H1 (cell line): ENCODE measurements around the gene MYH9. TPM values are rescaled to one million over a fixed set of nuclear protein-coding genes. Genes with fewer than 3 reads are reported as not detected.

Experiments used
- CTCF ChIA-PET: fragments of 300-600 bp; sonication (Branson Sonifier 250); formaldehyde crosslinking; loops from one replicate; lab custom pipeline; 2021; ENCODE audit not compliant: partially characterized antibody; lab: Charles Lee
- POLR2A ChIA-PET: fragments of 300-600 bp; sonication (Branson Sonifier 250); formaldehyde crosslinking; loops from one replicate; lab custom pipeline; 2021; ENCODE audit warnings: inconsistent platforms; ENCODE audit not compliant: partially characterized antibody; lab: Charles Lee
- DNase-seq, 2 experiments: peaks; one replicate each; pipeline versions ENCODE4 v3.0.0 to v3.0.0-alpha.2; 2010 to 2022; ENCODE audit warnings: low spot score in 2 of 2, low read depth in 1 of 2, mixed read lengths in 1 of 2
- FAIRE-seq: peaks from 2 replicates; lab custom pipeline; 2011; peaks lifted over from hg19 to GRCh38; lab: Jason Lieb, UNC
- H2AFZ ChIP-seq: 2 replicates; pipeline ENCODE4 v1.8.1; 2012; ENCODE audit warnings: low read length, inconsistent platforms
- H2AK5ac ChIP-seq: 2 replicates; pipeline ENCODE4 v1.6.1; 2013; ENCODE audit warnings: low read depth, low read length
- H2BK120ac ChIP-seq: replicated peaks from 2 replicates; pipeline ENCODE3; 2013; ENCODE audit warnings: low read depth, low read length, inconsistent platforms
- H2BK12ac ChIP-seq: 2 replicates; pipeline ENCODE4 v1.6.1; 2013; ENCODE audit warnings: low read depth, low read length
- H2BK15ac ChIP-seq: 2 replicates; pipeline ENCODE4 v1.6.1; 2013; ENCODE audit warnings: low read length
- H2BK20ac ChIP-seq: 2 replicates; pipeline ENCODE4 v1.6.1; 2013; ENCODE audit warnings: low read length
- H2BK5ac ChIP-seq: 2 replicates; pipeline ENCODE4 v1.6.1; 2013; ENCODE audit warnings: low read depth, low read length
- H3K14ac ChIP-seq: 2 replicates; pipeline ENCODE4 v1.6.1; 2013; ENCODE audit warnings: inconsistent platforms; ENCODE audit not compliant: insufficient read length
- H3K18ac ChIP-seq: 2 replicates; pipeline ENCODE4 v1.6.1; 2013; ENCODE audit warnings: low read length; ENCODE audit errors: extremely low read depth
- H3K23ac ChIP-seq: 2 replicates; pipeline ENCODE4 v1.6.1; 2013; ENCODE audit warnings: inconsistent platforms; ENCODE audit not compliant: insufficient read length
- H3K23me2 ChIP-seq: 2 replicates; pipeline ENCODE4 v1.6.1; 2013; ENCODE audit warnings: low read depth, low read length
- H3K27ac ChIP-seq: 2 replicates; pipeline ENCODE4 v1.6.1; 2011; ENCODE audit warnings: low read depth, low read length, inconsistent platforms
- H3K27me3 ChIP-seq, 4 experiments: replicated peaks in 1 of 4; 1 replicate in 1 of 4; 2 replicates in 3 of 4; pipeline versions ENCODE4 v1.6.1 to v1.8.1; 2011 to 2013; ENCODE audit warnings: low read length in 3 of 4, mild to moderate bottlenecking in 3 of 4, inconsistent platforms in 2 of 4, mixed read lengths in 2 of 4, moderate library complexity in 1 of 4; ENCODE audit not compliant: control insufficient read depth in 3 of 4, insufficient read depth in 3 of 4; ENCODE audit errors: extremely low read depth in 1 of 4
- H3K36me3 ChIP-seq, 4 experiments: 2 replicates each; pipeline versions ENCODE4 v1.6.1 to v1.8.1; 2011 to 2013; ENCODE audit warnings: mild to moderate bottlenecking in 4 of 4, low read length in 3 of 4, moderate library complexity in 2 of 4, control low read depth in 1 of 4, inconsistent platforms in 1 of 4; ENCODE audit not compliant: insufficient read depth in 4 of 4, control insufficient read depth in 2 of 4
- H3K4ac ChIP-seq: replicated peaks from 2 replicates; pipeline ENCODE3; 2013; ENCODE audit warnings: low read length, low read depth, mixed read lengths, inconsistent platforms; ENCODE audit not compliant: insufficient read length
- H3K4me1 ChIP-seq, 4 experiments: replicated peaks in 1 of 4; 1 replicate in 1 of 4; 2 replicates in 3 of 4; pipeline versions ENCODE4 v1.6.1 to v1.8.1; 2011 to 2013; ENCODE audit warnings: low read length in 3 of 4, inconsistent platforms in 2 of 4, mixed read lengths in 1 of 4; ENCODE audit not compliant: insufficient read depth in 4 of 4, control insufficient read depth in 3 of 4
- H3K4me2 ChIP-seq, 2 experiments: 2 replicates each; pipeline versions ENCODE4 v1.6.1 to v1.8.1; 2011 to 2013; ENCODE audit warnings: low read depth in 2 of 2, low read length in 2 of 2, control low read depth in 1 of 2, inconsistent platforms in 1 of 2, mild to moderate bottlenecking in 1 of 2; ENCODE audit not compliant: insufficient read depth in 1 of 2
- H3K4me3 ChIP-seq, 4 experiments: fragments of 200-600, 300-600 bp in 1 of 4; sonication (generic), shearing (Covaris generic), sonication (Bioruptor Twin) in 1 of 4; 2 replicates each; pipeline versions ENCODE4 v1.5.1 to v1.8.1; 2011 to 2016; ENCODE audit warnings: low read length in 4 of 4, low read depth in 3 of 4, control low read depth in 2 of 4, inconsistent platforms in 2 of 4, mild to moderate bottlenecking in 2 of 4, mixed read lengths in 1 of 4, moderate library complexity in 1 of 4; ENCODE audit not compliant: insufficient read depth in 2 of 4; ENCODE audit errors: extremely low read depth in 1 of 4
- H3K56ac ChIP-seq: replicated peaks from 2 replicates; pipeline ENCODE3; 2013; ENCODE audit warnings: low read depth, mild to moderate bottlenecking, mixed read lengths, low read length, inconsistent platforms; ENCODE audit not compliant: insufficient read length
- H3K79me1 ChIP-seq: 2 replicates; pipeline ENCODE4 v1.6.1; 2013; ENCODE audit warnings: low read depth, low read length, control low read depth
- H3K79me2 ChIP-seq, 2 experiments: 2 replicates each; pipeline versions ENCODE4 v1.6.1 to v1.8.1; 2012 to 2013; ENCODE audit warnings: low read length in 2 of 2, mild to moderate bottlenecking in 2 of 2, inconsistent platforms in 1 of 2; ENCODE audit not compliant: insufficient read depth in 2 of 2, control insufficient read depth in 1 of 2
- H3K9ac ChIP-seq, 4 experiments: replicated peaks in 1 of 4; 1 replicate in 1 of 4; 2 replicates in 3 of 4; pipeline versions ENCODE4 v1.6.1 to v1.8.1; 2011 to 2013; ENCODE audit warnings: low read depth in 3 of 4, low read length in 3 of 4, control low read depth in 2 of 4, mild to moderate bottlenecking in 2 of 4, moderate library complexity in 2 of 4, inconsistent platforms in 1 of 4; ENCODE audit errors: extremely low read depth in 1 of 4
- H3K9me3 ChIP-seq, 2 experiments: 2 replicates each; pipeline versions ENCODE4 v1.6.1 to v1.8.1; 2012 to 2013; ENCODE audit warnings: mild to moderate bottlenecking in 2 of 2, moderate library complexity in 2 of 2, control low read depth in 1 of 2, inconsistent platforms in 1 of 2, low read depth in 1 of 2, low read length in 1 of 2, mixed read lengths in 1 of 2; ENCODE audit not compliant: insufficient read depth in 2 of 2
- H4K20me1 ChIP-seq, 2 experiments: replicated peaks in 1 of 2; 2 replicates each; pipeline versions ENCODE3 to v1.8.1; 2011 to 2013; ENCODE audit warnings: inconsistent platforms in 2 of 2, low read length in 2 of 2, mild to moderate bottlenecking in 1 of 2; ENCODE audit not compliant: insufficient read depth in 2 of 2, control insufficient read depth in 1 of 2
- H4K5ac ChIP-seq: 2 replicates; pipeline ENCODE4 v1.6.1; 2013; ENCODE audit warnings: low read length, low read depth, mixed read lengths, inconsistent platforms; ENCODE audit not compliant: insufficient read length
- H4K8ac ChIP-seq: 2 replicates; pipeline ENCODE4 v1.8.0; 2013; ENCODE audit warnings: mild to moderate bottlenecking, moderate library complexity, low read length, inconsistent platforms; ENCODE audit not compliant: insufficient read depth; ENCODE audit errors: extremely low read depth
- H4K91ac ChIP-seq: replicated peaks from 2 replicates; pipeline ENCODE3; 2013; ENCODE audit warnings: low read length, mixed read lengths, inconsistent platforms; ENCODE audit not compliant: insufficient read length
- CBX5 ChIP-seq: fragments of 300-800, 300-1000 bp; sonication (generic); IDR thresholded peaks from 2 replicates; pipeline ENCODE4 v1.7.1; 2016; ENCODE audit warnings: antibody characterized with exemption, low read length, low read depth
- WGBS, 2 experiments: shearing (Covaris generic) in 1 of 2; methylation state at CpG; one replicate each; pipeline versions ENCODE4 v1.1.6 to v1.1.7; 2013 to 2015; ENCODE audit warnings: low lambda C conversion rate in 2 of 2, mixed read lengths in 2 of 2, inconsistent platforms in 1 of 2, low coverage in 1 of 2, missing lambda C conversion rate in 1 of 2; ENCODE audit not compliant: insufficient replicate concordance in 2 of 2, insufficient coverage in 1 of 2, insufficient read length in 1 of 2; ENCODE audit errors: extremely low coverage in 1 of 2, missing lambda C conversion rate in 1 of 2; 5-methylcytosine and 5-hydroxymethylcytosine counted together
- polyA plus RNA-seq, 7 experiments: library from polyadenylated mRNA; depleted of rRNA in 3 of 7; stranded (reverse) in 5 of 7; unstranded in 2 of 7; fragments of >200 nt in 5 of 7; fragments of 200-250 nt in 2 of 7; gene quantifications; 1 replicate in 5 of 7; 2 replicates in 1 of 7; 4 replicates in 1 of 7; pipeline versions ENCODE4 v1.2.1 to v1.2.3, GENCODE V29; 2011 to 2013; ENCODE audit warnings: missing spikeins in 2 of 7, mixed read lengths in 2 of 7
- total RNA-seq: library from RNA; stranded (reverse); fragmentation: NEBNext Ultra II Directional; extraction: Animal tissue kit (Norgen Biotek cat#: 25700); gene quantifications from 2 replicates; pipeline ENCODE4 v1.2.1, GENCODE V29; 2021

MYH9 gene
- total and polyA plus RNA-seq, 2 of the 8 experiments (the other 6 are each of a cell fraction or from before 2014, with no cell fraction given) = 24.9 to 322 TPM

DNA sequence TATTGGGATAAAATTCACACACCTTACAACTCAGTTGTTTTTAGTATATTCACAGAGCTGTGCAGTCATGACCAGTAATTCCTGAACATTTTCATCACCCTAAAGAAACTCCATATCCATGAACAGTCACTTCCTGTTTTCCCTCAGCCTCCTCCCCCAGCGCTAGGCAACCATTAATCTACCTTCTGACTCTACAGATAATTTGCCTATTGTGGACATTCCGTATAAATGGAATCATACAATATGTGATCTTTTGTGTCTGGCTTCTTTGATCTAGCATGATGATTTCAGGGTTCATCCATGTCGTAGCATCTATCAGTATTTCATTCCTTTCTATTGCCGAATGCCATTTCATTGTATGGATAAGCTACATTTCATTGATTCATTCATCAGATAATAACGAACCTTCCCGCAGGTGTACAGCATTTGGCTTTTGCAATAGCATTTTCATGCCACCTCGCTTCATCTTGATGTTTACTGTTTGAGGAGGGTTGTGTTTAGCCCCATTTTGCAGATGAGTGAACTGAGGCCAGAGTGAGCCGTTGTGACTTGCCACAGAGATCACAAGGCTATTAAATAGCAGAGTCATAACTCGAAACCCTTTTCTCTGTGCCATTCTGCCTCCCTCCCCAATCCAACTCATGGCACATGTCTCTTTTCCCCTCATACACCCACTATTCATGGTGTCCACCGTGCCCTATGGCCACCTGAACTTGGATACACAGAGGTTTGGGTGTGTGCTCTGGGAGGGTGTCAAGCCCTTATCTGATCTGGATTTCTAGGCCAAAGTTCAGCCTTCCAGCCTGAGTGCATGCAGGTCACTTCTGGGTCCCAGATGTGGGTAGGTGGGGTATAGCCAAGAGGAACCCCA, 11.1 kb upstream of the MYH9 start:
- ChIA-PET POLR2A (interaction anchor here (1.0 to 2.8 kb wide), 5 partner anchors 10 to 68 kb away, joined by 3 to 19 read pairs (median 4); partner anchors contain the start of gene MYH9), CTCF (interaction anchor here (0.6 to 1.5 kb wide), 4 partner anchors 11 to 874 kb away, joined by 3 to 8 read pairs (median 4); no protein-coding TSS in a partner anchor)
- Histone ChIP-seq H2AK5ac (no peak overlapping the region), H3K79me2 (no peaks in the 10 kb centered on the region), H3K4me2 (no peak overlapping the region), H3K27ac (no peak overlapping the region), H3K9ac (no peak overlapping the region), H3K14ac (no peak overlapping the region), H3K18ac (no peak overlapping the region), H3K27me3 (no peaks in the 10 kb centered on the region), H3K4ac (no peak overlapping the region), H3K9me3 (no peaks in the 10 kb centered on the region), H2BK120ac (no peak overlapping the region), H3K4me1 (peaks cover 0 to 5% (median 2%) of the 10 kb centered on the region in 4 experiments; a peak in 4 of 7 replicates), H4K91ac (no peak overlapping the region), H3K23ac (no peak overlapping the region), H3K36me3 (no peaks in the 10 kb centered on the region), H2BK15ac (no peak overlapping the region), H3K23me2 (no peaks in the 10 kb centered on the region; the same call in 1 of the 2 replicates), H4K8ac (no peak overlapping the region), H2AFZ (no peak overlapping the region), H3K79me1 (no peaks in the 10 kb centered on the region), H2BK20ac (no peak overlapping the region), H2BK5ac (no peak overlapping the region), H4K5ac (no peak overlapping the region), H3K56ac (no peak overlapping the region), H2BK12ac (no peak overlapping the region), H4K20me1 (no peaks in the 10 kb centered on the region), H3K4me3 (no peak overlapping the region)
- FAIRE-seq (no peak), DNase-seq (no peak)
- no peak for TF ChIP-seq CBX5
- 92% methylated on average over 9 of the region's 10 CpGs; no CpG with 5 or more reads in 1 of the 2 experiments for WGBS, 2 experiments
